ENCODE results near the gene FMR1. TPM values are rescaled to one million over a fixed set of nuclear protein-coding genes. Genes with fewer than 3 reads are reported as not detected.

Gene FMR1
- total and polyA plus RNA-seq, 2 experiments from 2014 or later, result 35.1 to 53.6 TPM

DNA sequence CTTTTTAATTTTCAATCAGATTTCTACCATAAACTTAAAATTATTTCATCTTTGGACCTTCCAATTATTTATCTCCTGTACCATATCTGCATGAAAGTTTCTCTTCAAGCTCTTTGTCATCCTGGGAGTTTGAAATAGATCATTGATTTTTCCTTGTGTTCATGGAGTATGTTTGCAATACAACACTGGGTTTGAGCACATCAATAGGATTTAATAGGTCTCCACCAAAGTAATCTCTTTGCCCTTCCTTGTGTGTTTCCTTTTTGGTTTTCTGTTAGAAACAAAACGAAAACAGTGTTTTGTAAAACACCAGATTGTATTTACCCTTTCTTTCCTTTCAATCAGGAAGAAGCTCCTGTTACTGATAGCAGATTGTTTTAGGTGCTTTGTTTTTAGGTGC, 11.9 kb downstream of the FMR1 start:
- Histone ChIP-seq H3K79me2 (peaks cover 78% of the 10 kb centered on the region), H3K4me2 (no peak overlapping the region), H3K4me1 (ENCODE audit: insufficient read depth) (no peaks in the 10 kb centered on the region), H3K9me3 (ENCODE audit: low read depth) (no peaks in the 10 kb centered on the region), H3K9me2 (replicated peaks; ENCODE audit: insufficient read depth) (no peaks in the 10 kb centered on the region), H4K20me1 (ENCODE audit: insufficient read depth, poor library complexity, severe bottlenecking) (peaks cover 45% of the 10 kb centered on the region), H3K27me3 (no peaks in the 10 kb centered on the region), H2AFZ (no peak overlapping the region), H3K27ac (no peak overlapping the region), H3K36me3 (replicated peaks; ENCODE audit: insufficient read depth, low read depth) (no peaks in the 10 kb centered on the region), H3K4me3 (no peak overlapping the region)
- no peak for DNase-seq (ENCODE audit: low spot score)
- TF ChIP-seq, protein P1, sequence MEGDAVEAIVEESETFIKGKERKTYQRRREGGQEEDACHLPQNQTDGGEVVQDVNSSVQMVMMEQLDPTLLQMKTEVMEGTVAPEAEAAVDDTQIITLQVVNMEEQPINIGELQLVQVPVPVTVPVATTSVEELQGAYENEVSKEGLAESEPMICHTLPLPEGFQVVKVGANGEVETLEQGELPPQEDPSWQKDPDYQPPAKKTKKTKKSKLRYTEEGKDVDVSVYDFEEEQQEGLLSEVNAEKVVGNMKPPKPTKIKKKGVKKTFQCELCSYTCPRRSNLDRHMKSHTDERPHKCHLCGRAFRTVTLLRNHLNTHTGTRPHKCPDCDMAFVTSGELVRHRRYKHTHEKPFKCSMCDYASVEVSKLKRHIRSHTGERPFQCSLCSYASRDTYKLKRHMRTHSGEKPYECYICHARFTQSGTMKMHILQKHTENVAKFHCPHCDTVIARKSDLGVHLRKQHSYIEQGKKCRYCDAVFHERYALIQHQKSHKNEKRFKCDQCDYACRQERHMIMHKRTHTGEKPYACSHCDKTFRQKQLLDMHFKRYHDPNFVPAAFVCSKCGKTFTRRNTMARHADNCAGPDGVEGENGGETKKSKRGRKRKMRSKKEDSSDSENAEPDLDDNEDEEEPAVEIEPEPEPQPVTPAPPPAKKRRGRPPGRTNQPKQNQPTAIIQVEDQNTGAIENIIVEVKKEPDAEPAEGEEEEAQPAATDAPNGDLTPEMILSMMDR (IDR thresholded peaks at IDR 0.05; ENCODE audit: poor library complexity), result no peak
- no peak for TF ChIP-seq EZH2 (IDR thresholded peaks at IDR 0.05; ENCODE audit: borderline replicate concordance)
- TF ChIP-seq EZH2phosphoT487 (IDR thresholded peaks at IDR 0.05; ENCODE audit: low read depth, severe bottlenecking, unreplicated experiment), result no peak
- WGBS (ENCODE audit: low lambda C conversion rate, missing lambda C conversion rate), result 43% methylated on average over 1 of the region's 1 CpG

DNA sequence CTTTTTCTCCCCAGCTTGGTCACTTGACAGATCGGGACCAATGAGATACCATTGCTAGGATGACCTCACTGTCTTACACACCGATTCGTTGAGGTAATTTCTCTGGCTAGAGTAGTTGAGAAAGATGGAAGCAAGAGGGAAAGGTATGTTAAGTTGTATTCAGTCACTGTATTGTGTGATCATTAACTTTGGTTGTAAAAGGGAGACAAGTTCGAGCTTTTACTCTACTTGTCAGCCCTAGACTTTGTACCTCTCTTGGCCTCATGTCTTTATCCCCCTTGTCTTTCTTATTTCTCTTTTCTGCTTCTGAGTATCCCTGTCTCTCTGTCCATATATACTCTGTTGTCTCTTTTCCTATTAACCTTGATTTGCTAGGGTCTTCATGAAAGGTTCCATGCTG, 15.5 kb downstream of the FMR1 start:
- TF ChIP-seq, protein P1 (IDR thresholded peaks at IDR 0.05; ENCODE audit: poor library complexity), result no peak
- TF ChIP-seq EZH2 (IDR thresholded peaks at IDR 0.05; ENCODE audit: borderline replicate concordance), result no peak
- TF ChIP-seq EZH2phosphoT487 (IDR thresholded peaks at IDR 0.05; ENCODE audit: low read depth, severe bottlenecking, unreplicated experiment), result no peak
- H3K27me3 ChIP-seq, result no peaks in the 10 kb centered on the region
- H3K4me2 ChIP-seq, result peak overlapping the region; percentile 33
- no peak overlapping the region for H3K4me3 ChIP-seq
- DNase-seq (ENCODE audit: low spot score), result no peak
- H3K27ac ChIP-seq, result peak overlapping the region; percentile 82
- no peaks in the 10 kb centered on the region for H3K9me3 ChIP-seq (ENCODE audit: low read depth)
- peaks cover 49% of the 10 kb centered on the region for H3K79me2 ChIP-seq
- H4K20me1 ChIP-seq (ENCODE audit: insufficient read depth, poor library complexity, severe bottlenecking), result peaks cover 13% of the 10 kb centered on the region
- H3K36me3 ChIP-seq (replicated peaks; ENCODE audit: insufficient read depth, low read depth), result no peaks in the 10 kb centered on the region
- H3K4me1 ChIP-seq (ENCODE audit: insufficient read depth), result no peaks in the 10 kb centered on the region
- 72% methylated on average over 4 of the region's 4 CpGs for WGBS (ENCODE audit: low lambda C conversion rate, missing lambda C conversion rate)
- no peak overlapping the region for H2AFZ ChIP-seq
- no peaks in the 10 kb centered on the region for H3K9me2 ChIP-seq (replicated peaks; ENCODE audit: insufficient read depth)

DNA sequence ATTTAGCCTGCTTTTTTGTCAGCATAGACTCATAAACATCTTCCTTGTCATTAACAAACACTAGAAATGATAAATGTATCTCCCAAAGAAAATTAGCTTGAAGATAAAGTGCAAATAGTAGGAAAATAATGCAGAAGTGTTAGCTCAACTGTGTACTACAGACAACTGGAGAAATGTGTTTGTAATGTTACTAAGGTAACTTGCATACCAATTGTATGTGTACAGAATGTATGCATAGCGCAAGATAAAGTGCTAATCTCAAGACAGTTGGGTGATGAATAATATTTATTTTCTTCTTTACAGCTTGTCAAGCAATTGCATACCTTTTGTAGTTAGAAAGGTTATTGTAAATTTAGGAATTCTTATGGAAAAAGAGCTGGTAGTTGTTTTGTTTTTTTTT, 22.1 kb downstream of the FMR1 start:
- DNase-seq (ENCODE audit: low spot score), result no peak
- H3K9me2 ChIP-seq (replicated peaks; ENCODE audit: insufficient read depth), result no peaks in the 10 kb centered on the region
- TF ChIP-seq EZH2phosphoT487 (IDR thresholded peaks at IDR 0.05; ENCODE audit: low read depth, severe bottlenecking, unreplicated experiment), result no peak
- TF ChIP-seq EZH2 (IDR thresholded peaks at IDR 0.05; ENCODE audit: borderline replicate concordance), result no peak
- TF ChIP-seq, protein P1 (IDR thresholded peaks at IDR 0.05; ENCODE audit: poor library complexity), result no peak
- H3K36me3 ChIP-seq (replicated peaks; ENCODE audit: insufficient read depth, low read depth), result peaks cover 2% of the 10 kb centered on the region
- H4K20me1 ChIP-seq (ENCODE audit: insufficient read depth, poor library complexity, severe bottlenecking), result no peaks in the 10 kb centered on the region
- H3K27me3 ChIP-seq, result no peaks in the 10 kb centered on the region
- peaks cover 6% of the 10 kb centered on the region for H3K79me2 ChIP-seq
- H3K27ac ChIP-seq, result peak overlapping the region; percentile 4
- no peak overlapping the region for H3K4me2 ChIP-seq
- no peak overlapping the region for H2AFZ ChIP-seq
- H3K4me3 ChIP-seq, result no peak overlapping the region
- H3K9me3 ChIP-seq (ENCODE audit: low read depth), result no peaks in the 10 kb centered on the region
- WGBS (ENCODE audit: low lambda C conversion rate, missing lambda C conversion rate), result 88% methylated on average over 1 of the region's 1 CpG
- H3K4me1 ChIP-seq (ENCODE audit: insufficient read depth), result no peaks in the 10 kb centered on the region
